Hepatocyte (in vitro differentiated cells): Measurements from ENCODE around the gene NABP2. TPM values are rescaled to one million over a fixed set of nuclear protein-coding genes. Genes with fewer than 3 reads are reported as not detected.
A peak's percentile ranks its signal among the peaks of the same experiment; 100 is the strongest.

Experiments
- DNase-seq: peaks from one replicate; pipeline ENCODE4 v3.0.0-alpha.2; 2016; ENCODE audit warnings: low spot score
- H2AFZ ChIP-seq: fragments of 200-600 bp; sonication (generic); 2 replicates; pipeline ENCODE4 v1.6.0; 2016; ENCODE audit warnings: antibody characterized with exemption, mild to moderate bottlenecking
- H3K27ac ChIP-seq: fragments of 200-600 bp; sonication (generic); 2 replicates; pipeline ENCODE4 v1.5.1; 2016; ENCODE audit warnings: mild to moderate bottlenecking
- H3K27me3 ChIP-seq: fragments of 200-600 bp; sonication (generic); 2 replicates; pipeline ENCODE4 v1.6.1; 2016
- H3K36me3 ChIP-seq: fragments of 200-600 bp; sonication (generic); replicated peaks from 2 replicates; pipeline ENCODE4 v1.5.1; 2016; ENCODE audit warnings: low read depth; ENCODE audit not compliant: insufficient read depth
- H3K4me1 ChIP-seq: fragments of 200-600 bp; sonication (generic); 2 replicates; pipeline ENCODE4 v1.5.1; 2016; ENCODE audit warnings: mild to moderate bottlenecking, moderate library complexity; ENCODE audit not compliant: insufficient read depth
- H3K4me2 ChIP-seq: fragments of 200-600 bp; sonication (generic); 2 replicates; pipeline ENCODE4 v1.6.0; 2016
- H3K4me3 ChIP-seq: fragments of 200-600 bp; sonication (generic); 2 replicates; pipeline ENCODE4 v1.5.1; 2016; ENCODE audit warnings: mild to moderate bottlenecking
- H3K79me2 ChIP-seq: fragments of 200-600 bp; sonication (generic); 2 replicates; pipeline ENCODE4 v1.6.0; 2017; ENCODE audit warnings: mild to moderate bottlenecking
- H3K9me2 ChIP-seq: fragments of 200-600 bp; sonication (generic); replicated peaks from 2 replicates; pipeline ENCODE4 v1.6.0; 2017; ENCODE audit warnings: mild to moderate bottlenecking; ENCODE audit not compliant: insufficient read depth
- H3K9me3 ChIP-seq: fragments of 200-600 bp; sonication (generic); 2 replicates; pipeline ENCODE4 v1.5.1; 2016; ENCODE audit warnings: low read depth, mild to moderate bottlenecking
- H4K20me1 ChIP-seq: fragments of 200-600 bp; sonication (generic); 2 replicates; pipeline ENCODE4 v1.6.0; 2016; ENCODE audit warnings: mild to moderate bottlenecking; ENCODE audit not compliant: insufficient read depth, poor library complexity, severe bottlenecking
- CTCF ChIP-seq: fragments of 200-600 bp; sonication (generic); IDR thresholded peaks from 2 replicates; pipeline ENCODE4 v1.5.1; 2016; ENCODE audit warnings: antibody characterized with exemption, mild to moderate bottlenecking; ENCODE audit not compliant: poor library complexity
- EZH2 ChIP-seq: fragments of 200-600 bp; sonication (generic); IDR thresholded peaks from 2 replicates; pipeline ENCODE4 v1.6.1; 2016; ENCODE audit warnings: antibody characterized with exemption, mild to moderate bottlenecking, borderline replicate concordance
- EZH2phosphoT487 ChIP-seq: fragments of 200-600 bp; sonication (generic); IDR thresholded peaks from one replicate; pipeline ENCODE4 v1.6.1; 2018; ENCODE audit warnings: antibody characterized with exemption, mild to moderate bottlenecking, low read depth, moderate library complexity; ENCODE audit not compliant: unreplicated experiment, severe bottlenecking
- WGBS: methylation state at CpG from one replicate; pipeline ENCODE4 v1.1.6; 2016; ENCODE audit warnings: low lambda C conversion rate; ENCODE audit errors: missing lambda C conversion rate; 5-methylcytosine and 5-hydroxymethylcytosine counted together
- polyA plus RNA-seq: library from polyadenylated mRNA; unstranded; fragments of >200 nt; fragmentation: Nextera tagmentation; extraction: Ambion mirVana; gene quantifications from 2 replicates; pipeline ENCODE4 v1.2.1, GENCODE V29; 2016
- total RNA-seq: library from RNA; depleted of rRNA; stranded (reverse); fragments of >200 nt; gene quantifications from 2 replicates; pipeline ENCODE4 v1.2.3, GENCODE V29; 2014

NABP2 gene
- total and polyA plus RNA-seq, 2 experiments from 2014 or later, result 12.4 to 21.9 TPM

- 0% methylated on average over 12 of the region's 21 CpGs for WGBS
- no peaks in the 10 kb centered on the region for H4K20me1 ChIP-seq
- DNase-seq, result peak; percentile 83
- H3K36me3 ChIP-seq, result no peaks in the 10 kb centered on the region
- H3K4me3 ChIP-seq, result peak overlapping the region; percentile 69
- peak overlapping the region; percentile 94 for H3K4me2 ChIP-seq
- no peak for TF ChIP-seq EZH2
- no peak for TF ChIP-seq EZH2phosphoT487
- no peak for TF ChIP-seq CTCF
- peaks cover 47% of the 10 kb centered on the region for H3K79me2 ChIP-seq
- H3K9me3 ChIP-seq, result no peaks in the 10 kb centered on the region
- no peaks in the 10 kb centered on the region for H3K9me2 ChIP-seq
- H2AFZ ChIP-seq, result peak overlapping the region; percentile 59
- no peaks in the 10 kb centered on the region for H3K27me3 ChIP-seq
- peaks cover 22% of the 10 kb centered on the region for H3K4me1 ChIP-seq
- H3K27ac ChIP-seq, result peak overlapping the region; percentile 96
These were observed 2.8 kb upstream of the NABP2 start for GRCh38 chr12:56221232-56221756.

GRCh38 chr12:56221757-56222530 is 2.2 kb upstream of the NABP2 start, which contains the start of gene RNF41:
Gene RNF41, minus strand, starts transcription at chr12:56221922. Its CDS starts 7,875 bp downstream, at chr12:56214047.
- H3K4me3 ChIP-seq, result peak within 1 kb of the TSS; percentile 69
- H3K4me1 ChIP-seq, result peaks cover 22% of the 10 kb centered on the region

GRCh38 chr12:56222531-56222895 is 1.6 kb upstream of the NABP2 start:
- TF ChIP-seq EZH2 (no peak), CTCF (no peak), EZH2phosphoT487 (no peak)
- DNase-seq, result no peak
- Histone ChIP-seq H3K27ac (peak overlapping the region; percentile 96), H3K79me2 (peaks cover 36% of the 10 kb centered on the region), H3K4me3 (peak overlapping the region; percentile 10), H3K9me3 (no peaks in the 10 kb centered on the region), H3K27me3 (no peaks in the 10 kb centered on the region), H3K4me2 (peak overlapping the region; percentile 79), H3K36me3 (no peaks in the 10 kb centered on the region), H2AFZ (peak overlapping the region; percentile 56), H3K4me1 (peaks cover 22% of the 10 kb centered on the region), H4K20me1 (no peaks in the 10 kb centered on the region), H3K9me2 (no peaks in the 10 kb centered on the region)
- 56% methylated on average over 4 of the region's 4 CpGs for WGBS

More at GRCh38 chr12:56221757-56222530, 2.2 kb upstream of the NABP2 start, which contains the start of gene RNF41:
- Histone ChIP-seq H3K27me3 (no peaks in the 10 kb centered on the region), H3K9me3 (no peaks in the 10 kb centered on the region), H3K36me3 (no peaks in the 10 kb centered on the region), H3K9me2 (no peaks in the 10 kb centered on the region), H3K4me2 (peak within 1 kb of the TSS; percentile 94), H3K27ac (peak within 1 kb of the TSS; percentile 96), H4K20me1 (no peaks in the 10 kb centered on the region), H3K79me2 (peaks cover 42% of the 10 kb centered on the region), H2AFZ (peak within 1 kb of the TSS; percentile 59)
- 14% methylated on average over 41 of the region's 42 CpGs for WGBS
- TF ChIP-seq CTCF, result no peak
- no peak for TF ChIP-seq EZH2phosphoT487
- no peak for TF ChIP-seq EZH2
- DNase-seq, result peak; percentile 99
